HT-29 (cell line): ENCODE data around the gene NIPA2. TPM values are rescaled to one million over a fixed set of nuclear protein-coding genes. Genes with fewer than 3 reads are reported as not detected.

ENCODE experiments used
- DNase-seq: peaks from one replicate; pipeline ENCODE4 v3.0.0-alpha.2; 2015; ENCODE audit warnings: low spot score
- total RNA-seq: library from RNA; depleted of rRNA; stranded (reverse); fragments of >200 nt; shearing (Covaris generic); gene quantifications from 2 replicates; pipeline ENCODE4 v1.2.3, GENCODE V29; 2014; rRNA removed

NIPA2 gene
- total RNA-seq, 1 experiment from 2014 or later = 174 TPM

- no peak for DNase-seq
Measured at GRCh38 chr15:22902981-22903380, 64.5 kb downstream of the NIPA2 start.

GRCh38 chr15:22903427-22903826, 65.0 kb downstream of the NIPA2 start:
- DNase-seq = no peak

DNA sequence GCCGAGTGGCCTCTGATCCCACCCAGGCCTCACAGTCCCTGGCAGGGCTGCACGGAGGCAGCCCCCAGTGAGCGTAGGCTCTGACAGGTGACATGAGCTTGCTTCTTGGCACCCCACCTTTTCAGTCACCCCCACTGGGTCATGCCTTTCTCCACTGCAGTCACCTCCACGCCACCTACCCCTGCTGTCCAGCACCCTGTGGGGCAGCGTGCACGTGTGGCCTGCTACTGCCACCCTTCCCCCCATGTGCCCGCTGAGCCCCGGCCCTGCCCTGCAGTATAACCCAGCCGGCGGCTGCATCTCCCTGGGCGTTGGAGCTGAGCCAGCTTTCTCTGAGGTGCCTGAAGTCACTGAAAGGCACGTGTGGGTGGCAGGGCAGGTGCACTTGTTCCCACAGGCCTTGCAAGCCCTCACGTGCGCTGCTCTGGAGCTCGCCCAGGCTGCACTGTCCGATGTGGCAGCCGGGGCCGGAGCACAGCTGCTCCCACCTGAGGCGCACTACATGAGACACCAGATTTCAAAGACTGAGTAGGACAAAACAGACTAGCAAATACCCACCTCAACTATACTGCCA, 65.6 kb downstream of the NIPA2 start:
- no peak for DNase-seq

DNA sequence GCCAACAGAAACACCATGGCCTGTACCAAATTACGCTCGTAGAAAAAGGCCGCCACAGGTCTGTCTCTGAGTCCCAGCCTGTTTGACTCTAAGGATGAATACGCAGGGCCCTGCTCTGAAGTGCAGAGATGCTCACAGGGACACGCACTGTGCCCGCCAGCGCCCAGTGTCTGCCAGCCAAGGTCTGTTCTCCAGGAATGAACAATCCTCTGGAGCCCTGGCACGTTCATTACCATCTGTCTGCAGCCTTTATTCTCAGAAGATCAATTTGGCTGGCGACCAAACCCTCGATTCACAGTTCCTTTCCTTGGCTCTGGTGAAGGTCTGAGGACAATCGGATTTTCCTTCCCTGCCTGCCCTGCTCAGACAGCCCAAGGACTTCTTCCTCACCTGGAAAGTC, 66.3 kb downstream of the NIPA2 start:
- DNase-seq = no peak

DNA sequence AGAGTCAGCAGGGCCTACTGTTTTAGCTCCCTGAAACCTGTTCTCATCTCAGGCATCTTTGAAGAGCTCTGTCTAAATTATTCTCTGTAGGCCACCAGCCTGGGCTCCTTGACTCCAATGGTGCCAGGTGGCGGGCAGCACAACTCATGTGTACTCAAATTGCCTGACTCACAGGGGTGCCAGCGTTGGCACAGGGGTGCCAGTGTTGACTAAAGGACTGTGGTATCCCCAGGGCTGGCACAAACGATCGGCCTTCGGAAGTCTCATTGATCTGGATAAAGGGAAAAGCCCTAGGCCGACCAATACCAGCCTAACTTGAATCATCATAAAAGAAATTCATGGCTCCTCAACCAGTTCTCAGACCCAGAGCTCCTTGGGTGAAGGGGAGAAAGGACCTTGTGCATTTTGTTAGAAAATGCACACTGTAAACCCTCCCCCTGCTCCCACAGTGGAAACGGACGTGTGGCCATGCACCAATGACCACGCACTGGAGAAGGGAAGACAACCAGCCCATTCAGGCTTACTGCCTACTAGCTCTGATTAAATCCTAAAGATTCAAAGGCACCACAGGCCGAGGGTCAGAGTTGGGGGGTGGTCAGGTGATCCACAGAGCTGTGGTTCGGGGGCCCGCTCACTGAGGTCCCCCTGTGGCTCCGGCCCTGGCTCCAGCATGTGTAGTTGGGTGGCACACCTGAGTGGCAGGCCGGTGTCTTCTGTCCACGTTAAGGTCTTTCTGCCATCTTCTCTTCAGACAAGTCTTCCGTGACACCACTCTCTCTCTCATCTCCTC, 68.9 kb downstream of the NIPA2 start:
- no peak for DNase-seq

- no peak for DNase-seq
Measured at GRCh38 chr15:22908830-22909229, 70.4 kb downstream of the NIPA2 start.

DNA sequence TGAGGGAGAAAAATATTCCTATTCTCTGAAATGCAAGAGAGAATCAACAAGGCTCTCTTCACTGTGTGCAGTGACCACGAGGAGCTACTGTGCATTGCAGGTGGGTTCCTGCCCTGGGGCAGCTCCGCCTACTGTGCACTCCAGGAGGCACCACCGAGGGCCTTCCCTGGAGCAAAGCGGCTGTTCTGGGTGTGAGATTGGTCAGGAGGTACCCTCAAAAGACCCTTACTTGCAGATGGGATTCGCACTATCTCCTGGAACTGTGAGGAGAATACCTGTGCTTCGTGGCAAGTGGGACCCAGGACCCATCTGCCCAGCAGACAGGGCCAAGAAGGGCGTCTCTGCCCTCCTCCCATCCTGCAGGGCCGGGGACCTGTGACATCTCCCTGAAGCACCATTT, 72.8 kb downstream of the NIPA2 start:
- no peak for DNase-seq

- DNase-seq = no peak
Measured at GRCh38 chr15:22912256-22912655, 73.8 kb downstream of the NIPA2 start.

GRCh38 chr15:22913646-22914380, 75.3 kb downstream of the NIPA2 start:
- no peak for DNase-seq

DNA sequence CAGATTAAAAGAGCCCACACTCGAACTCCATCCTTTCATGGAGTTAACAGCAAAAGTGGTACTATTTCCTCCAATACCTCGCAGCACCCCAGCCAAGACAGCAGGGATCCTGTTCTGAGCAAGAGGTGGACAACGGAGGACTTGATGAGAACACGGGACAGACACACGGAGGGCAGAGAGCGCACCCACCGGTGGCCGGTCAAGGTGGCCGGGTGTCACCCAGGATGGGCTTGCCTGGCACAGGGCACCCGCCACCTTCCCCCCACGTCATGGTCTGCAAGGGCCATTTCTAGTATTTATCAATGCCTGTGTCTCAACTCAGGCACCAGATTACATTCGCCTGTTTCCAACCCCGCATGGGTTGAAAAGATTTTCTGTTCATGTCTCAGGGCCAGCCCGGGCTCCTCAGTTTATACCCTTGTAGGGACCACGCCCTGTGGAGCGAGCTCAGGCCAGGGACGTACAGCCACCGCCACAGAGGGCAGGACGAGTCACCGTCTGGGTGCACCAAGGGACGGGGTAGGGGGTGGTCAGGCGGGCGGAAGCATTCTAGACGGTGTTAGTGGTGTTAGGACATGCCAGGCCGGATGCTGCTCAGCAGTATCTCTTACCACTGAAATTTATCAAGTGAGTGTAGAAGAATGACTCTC, 77.5 kb downstream of the NIPA2 start:
- DNase-seq = no peak

- DNase-seq = no peak
Measured at GRCh38 chr15:22916606-22917350, 78.3 kb downstream of the NIPA2 start.

DNA sequence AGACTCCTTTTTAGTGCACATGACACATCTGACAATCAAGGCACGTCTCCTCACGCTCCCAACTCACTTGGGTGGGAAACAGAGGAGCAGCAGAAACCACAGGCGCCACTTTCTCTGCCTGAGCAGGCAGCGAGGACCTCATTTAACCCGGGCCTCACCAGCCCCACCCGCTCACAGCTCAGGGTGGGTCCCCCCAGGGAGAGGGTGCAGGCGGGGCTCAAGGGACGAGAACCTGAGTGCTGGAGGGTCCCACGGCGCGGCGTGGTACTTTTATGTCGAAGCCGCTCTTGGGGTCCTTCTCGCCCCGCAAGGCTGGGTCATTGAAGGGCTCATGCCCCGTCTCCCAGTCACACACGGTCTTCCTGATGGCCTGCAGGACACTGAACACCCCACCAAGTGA, 79.1 kb downstream of the NIPA2 start:
- DNase-seq = no peak

Other genes with a start within 250 kb of the NIPA2 start
- gene NIPA1, start 52.0 kb upstream of the NIPA2 start, total RNA-seq = 15.6 and 18.4 TPM in 2 replicates
- 193 and 215 TPM in 2 replicates for gene CYFIP1, start 141.7 kb downstream of the NIPA2 start, total RNA-seq
- gene TUBGCP5, start 200.9 kb downstream of the NIPA2 start, total RNA-seq = 10.5 and 15.6 TPM in 2 replicates